ENCODE measurements around the gene MRM1.

- TF ChIP-seq POLR2A (IDR thresholded peaks at IDR 0.05), result no peak
- TF ChIP-seq CTCF (IDR thresholded peaks at IDR 0.05), result no peak
- TF ChIP-seq EP300 (IDR thresholded peaks at IDR 0.05), result no peak
Measured at GRCh38 chr17:36617773-36618172, 16.4 kb downstream of the MRM1 start.

Measured in ovary (tissue), 3 donors.